Central memory CD4-positive, alpha-beta T cell (primary cell): ENCODE results near the gene HACL1.

Source experiments
- DNase-seq: peaks from one replicate; pipeline ENCODE4 v3.0.0; 2022

The HACL1 gene

GRCh38 chr3:15522016-15522415 lies 79.4 kb downstream of the HACL1 start:
- no peak for DNase-seq

DNA sequence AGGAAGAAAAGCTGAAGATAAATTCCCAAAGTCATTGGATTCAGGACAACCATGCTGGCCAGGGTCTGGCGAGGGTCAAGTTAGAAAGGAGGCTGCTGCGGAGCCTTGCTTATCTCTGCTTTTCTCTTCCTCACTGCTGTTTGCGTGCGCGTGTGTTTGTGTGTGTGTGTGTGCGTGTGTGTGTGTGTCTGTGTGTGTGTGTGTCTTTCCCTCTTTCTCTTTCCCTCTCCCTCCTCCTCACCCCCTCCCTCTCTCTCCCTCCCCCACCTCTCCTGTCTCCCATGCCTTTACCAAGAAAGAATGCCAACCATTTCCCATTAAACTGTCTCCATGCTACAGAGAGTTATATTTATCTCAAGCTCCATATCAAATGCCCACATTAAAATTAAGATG lies 79.8 kb downstream of the HACL1 start, which contains the start of gene COLQ:
Gene COLQ, minus strand, starts transcription at position 134 of the 393 bp plus-strand sequence. Its CDS starts 81 bp downstream, at position 53.
- DNase-seq: no peak

- DNase-seq: no peak
Measured at GRCh38 chr3:15520804-15521572, 80.4 kb downstream of the HACL1 start.

DNA sequence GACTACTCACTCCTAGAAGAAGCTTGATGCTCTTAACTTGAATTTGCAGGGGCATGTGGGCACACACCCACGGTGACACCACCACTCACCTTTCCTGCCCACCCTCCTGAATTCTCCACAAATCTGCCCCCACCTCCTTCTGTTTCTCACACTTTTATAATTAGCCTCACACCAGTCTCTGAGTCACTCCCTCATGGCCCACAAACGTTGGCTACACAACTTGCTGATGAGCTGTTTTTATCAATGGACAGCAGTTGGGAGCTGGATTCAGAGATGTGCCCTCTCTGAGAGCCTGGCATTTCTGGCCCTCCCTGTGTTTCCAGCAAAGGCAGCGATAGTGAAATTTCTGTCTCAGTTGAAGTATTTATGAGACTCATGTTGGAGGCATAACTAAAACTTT lies 81.2 kb downstream of the HACL1 start:
- no peak for DNase-seq

GRCh38 chr3:15519096-15519495 lies 82.3 kb downstream of the HACL1 start:
- no peak for DNase-seq

GRCh38 chr3:15514663-15515340 lies 86.6 kb downstream of the HACL1 start:
- DNase-seq: no peak

DNA sequence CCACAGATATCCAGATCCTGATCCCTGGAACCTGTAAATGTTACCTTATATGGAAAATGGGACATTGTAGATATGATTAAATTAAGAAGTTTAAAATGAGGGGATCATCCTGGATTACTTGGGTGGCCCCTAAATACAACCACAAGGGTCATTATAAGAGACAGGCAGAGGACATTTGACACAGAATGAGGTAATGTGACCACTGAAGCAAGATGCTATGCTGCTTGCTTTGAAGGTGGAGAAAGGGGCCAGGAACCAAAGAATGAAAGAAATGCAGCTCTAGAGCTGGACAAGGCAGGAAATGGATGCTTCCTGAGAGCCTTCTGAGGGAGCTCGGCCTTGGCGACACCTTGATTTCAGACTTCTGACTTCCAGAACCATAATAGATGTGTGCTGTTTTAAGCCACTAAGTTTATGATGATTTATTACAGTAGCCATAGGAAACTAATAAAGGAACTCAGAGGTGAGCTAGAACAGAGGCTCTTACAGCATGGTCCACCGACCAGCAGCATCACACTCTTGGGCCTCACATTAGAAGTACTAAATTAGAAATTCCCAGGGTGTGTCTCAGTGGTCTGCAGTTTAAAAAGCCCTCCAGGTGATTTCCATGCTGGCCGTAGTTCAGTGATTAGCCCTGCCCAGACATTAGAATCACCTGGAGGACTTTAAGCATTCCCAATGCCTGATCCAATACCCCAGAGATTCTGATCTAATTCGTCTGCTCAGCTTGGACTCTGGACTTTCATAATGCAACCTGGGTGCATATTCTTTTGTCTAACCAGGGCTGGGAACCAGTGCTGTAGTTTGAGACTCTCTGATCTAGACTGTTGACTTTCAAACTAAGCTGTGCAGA lies 87.3 kb downstream of the HACL1 start:
- no peak for DNase-seq

GRCh38 chr3:15513116-15513515 lies 88.3 kb downstream of the HACL1 start:
- no peak for DNase-seq

DNA sequence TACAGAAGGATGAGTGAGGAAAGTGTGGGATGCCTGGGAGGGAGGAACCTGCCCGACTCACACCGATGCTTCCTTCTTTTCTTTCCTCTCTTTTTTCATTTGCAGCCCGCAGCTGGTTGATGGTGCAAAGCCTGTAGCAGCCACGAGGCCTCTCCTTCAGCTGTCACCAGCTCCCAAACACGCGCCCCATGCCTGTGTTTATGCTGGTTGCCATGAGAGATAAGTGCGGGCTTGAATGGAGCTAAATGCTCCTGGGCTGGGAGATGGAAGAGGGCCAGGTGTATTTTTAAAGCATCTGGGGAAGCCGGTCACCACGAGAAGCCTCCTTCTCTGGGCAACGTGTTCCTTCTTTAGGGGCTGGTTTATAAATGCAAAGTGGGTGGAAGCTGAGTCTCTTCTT lies 89.2 kb downstream of the HACL1 start:
- no peak for DNase-seq

DNA sequence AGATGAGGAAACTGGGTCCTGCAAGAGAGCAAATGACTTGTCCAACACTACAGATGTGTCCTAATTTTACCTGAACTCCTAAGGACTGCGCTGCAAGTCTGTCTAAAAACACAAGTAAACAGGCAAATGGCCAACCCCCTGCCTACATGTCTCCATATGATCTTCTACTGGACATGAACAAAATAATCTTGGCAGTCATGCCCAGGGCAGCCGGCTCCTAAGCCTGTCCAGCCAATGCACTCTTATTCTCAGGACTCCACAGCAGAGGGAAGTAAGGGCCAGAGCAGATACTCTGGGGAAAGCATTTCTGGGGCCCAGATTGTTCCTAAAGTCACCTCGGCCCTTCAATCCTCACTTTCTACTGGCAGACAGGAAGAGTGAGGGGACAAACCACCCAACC lies 90.2 kb downstream of the HACL1 start:
- DNase-seq: no peak
